UCSD-AML1 (cell line): ENCODE measurements around the gene FAM83D.

Experiments
- DNase-seq: peaks from one replicate; lab custom pipeline; 2025; ENCODE audit not compliant: unreplicated experiment; lab: John Stamatoyannopoulos, UW

Gene FAM83D

DNA sequence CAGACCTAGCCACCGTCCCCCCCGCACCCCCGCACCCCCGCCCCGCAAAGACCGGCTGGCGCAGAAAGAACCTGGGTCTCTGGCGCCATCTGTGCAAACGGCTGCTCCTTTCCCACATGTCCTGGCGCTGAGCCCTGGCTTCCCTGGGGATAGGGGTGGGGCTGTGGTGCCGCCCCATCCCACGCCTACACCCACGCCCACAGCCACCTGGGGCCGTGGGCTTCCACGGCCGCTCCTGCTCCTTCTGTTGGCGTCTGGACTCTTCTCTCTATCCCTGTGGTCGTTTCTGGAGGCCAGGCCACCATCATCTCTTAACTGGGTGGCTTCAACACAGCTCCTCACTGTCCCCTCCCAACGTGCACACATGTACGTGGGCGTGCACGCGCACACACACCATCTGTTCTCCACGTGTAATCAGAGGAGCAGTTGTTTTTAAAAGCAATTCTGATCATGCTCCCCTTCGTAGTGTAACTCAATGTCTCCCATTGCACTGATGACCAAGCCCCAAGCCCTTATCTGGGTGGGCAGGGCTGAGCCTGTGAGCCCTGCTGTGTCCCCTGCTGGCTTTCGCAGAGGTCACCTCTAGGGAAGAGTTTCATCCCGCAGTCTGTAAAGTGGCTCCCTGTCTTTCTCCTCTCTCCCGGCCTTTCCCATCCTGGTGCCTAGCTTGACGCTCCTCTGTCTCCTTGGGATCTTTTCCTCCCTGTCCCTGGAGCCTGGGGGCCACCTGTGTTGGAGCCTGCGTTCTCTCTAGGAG, 31.9 kb upstream of the FAM83D start:
- DNase-seq, result no peak

- DNase-seq, result no peak
Measured at GRCh38 chr20:38895098-38895949, 30.9 kb upstream of the FAM83D start.

DNA sequence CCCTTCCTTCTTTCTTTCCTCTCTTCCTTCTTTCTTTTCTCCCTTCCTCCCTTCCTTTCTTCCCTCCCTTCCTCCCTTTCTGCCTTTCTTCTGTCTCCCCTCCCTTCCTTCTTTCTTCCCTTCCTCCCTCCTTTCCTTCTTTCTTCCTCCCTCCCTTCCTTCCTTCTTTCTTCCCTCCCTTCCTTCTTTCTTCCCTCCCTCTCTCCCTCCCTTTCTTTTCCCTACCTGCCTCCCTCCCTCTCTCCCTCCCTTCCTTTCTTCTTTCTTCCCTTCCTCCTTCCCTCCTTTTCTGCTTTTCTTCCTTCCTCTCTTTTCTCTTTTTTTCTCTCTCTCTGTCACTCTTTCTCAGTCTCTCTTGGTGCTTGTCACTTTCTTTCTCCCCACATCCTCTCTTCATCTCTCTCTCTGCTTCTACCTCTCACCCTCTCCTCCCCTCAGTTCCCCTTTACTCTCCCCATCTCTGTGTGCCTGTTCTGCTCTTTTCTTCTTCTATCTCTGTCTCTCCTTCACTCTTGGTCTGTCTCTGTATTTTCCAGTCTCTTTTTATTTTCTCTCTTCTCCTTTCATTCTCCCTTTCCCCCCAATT, 30.1 kb upstream of the FAM83D start:
- no peak for DNase-seq

DNA sequence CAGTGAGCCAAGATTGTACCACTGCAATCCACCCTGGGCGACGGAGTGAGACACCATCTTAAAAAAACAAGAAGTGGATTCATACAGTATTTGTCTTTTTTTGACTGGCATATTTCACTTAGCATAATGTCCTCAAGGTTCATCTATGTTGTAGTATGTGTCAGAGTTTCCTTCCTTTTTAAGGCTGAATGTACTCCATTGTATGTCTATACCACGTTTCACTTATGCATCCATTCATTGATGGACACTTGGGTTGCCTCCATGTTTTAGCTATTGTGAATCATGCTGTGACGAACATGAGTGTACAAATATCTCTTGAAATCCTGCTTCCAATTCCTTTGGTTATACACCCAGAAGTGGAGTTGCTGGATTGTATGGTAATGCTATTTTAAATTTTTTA, 28.9 kb upstream of the FAM83D start:
- no peak for DNase-seq

- no peak for DNase-seq
Measured at GRCh38 chr20:38900606-38901005, 25.6 kb upstream of the FAM83D start.

DNA sequence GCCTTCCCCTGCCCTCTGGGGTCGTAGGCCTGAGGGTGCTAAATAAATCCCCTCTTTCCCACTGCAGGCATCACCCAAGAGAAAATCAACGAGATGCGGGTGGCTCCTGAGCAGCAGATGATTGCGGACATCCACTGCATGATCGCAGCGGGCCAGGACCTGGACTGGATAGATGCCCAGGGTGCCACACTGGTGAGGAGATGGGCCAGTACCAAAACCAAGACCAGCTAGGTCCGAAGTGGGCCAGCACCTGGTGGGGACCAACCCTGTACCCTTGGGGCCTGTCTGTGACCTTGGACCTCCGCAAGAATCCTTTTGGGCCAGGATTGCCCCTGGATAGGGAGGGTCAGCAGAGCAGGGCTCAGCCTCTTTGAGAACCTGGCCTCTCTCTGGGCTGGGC, 23.6 kb upstream of the FAM83D start:
- no peak for DNase-seq

DNA sequence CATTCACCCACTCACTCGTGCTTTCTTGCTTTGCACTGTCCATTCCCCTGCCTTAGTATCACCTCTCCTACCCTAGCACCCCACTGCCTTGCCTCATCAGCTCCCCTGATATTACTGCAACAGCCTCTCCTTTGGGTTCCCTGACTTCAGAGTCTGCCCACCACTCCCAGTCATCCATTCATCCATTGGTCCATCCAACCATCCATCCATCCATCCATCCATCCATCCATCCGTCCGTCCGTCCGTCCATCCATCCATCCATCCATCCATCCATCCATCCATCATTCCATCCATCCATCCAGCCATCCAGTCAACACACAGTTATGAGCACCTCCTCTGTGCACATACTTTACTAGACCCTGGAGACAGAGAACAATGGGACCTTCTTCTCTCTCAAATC, 22.9 kb upstream of the FAM83D start:
- no peak for DNase-seq

DNA sequence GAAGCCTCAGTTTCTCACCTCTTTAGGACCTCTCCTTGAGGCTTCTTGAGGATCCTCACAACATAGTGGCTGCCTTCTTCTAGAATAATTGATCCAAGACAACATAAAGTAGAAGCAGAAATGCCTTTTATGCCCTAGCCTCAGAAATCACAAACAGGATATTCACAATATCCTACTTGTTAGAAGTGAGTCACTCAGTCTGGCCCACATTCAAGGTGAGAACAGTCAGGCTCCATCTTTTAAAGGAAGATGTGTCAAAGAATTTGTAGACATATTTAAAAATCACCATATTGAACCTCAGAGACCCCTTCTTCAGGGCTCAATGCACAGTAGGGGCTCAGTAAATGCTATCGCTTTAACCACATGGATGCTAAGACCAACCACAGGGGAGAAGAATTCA, 20.8 kb upstream of the FAM83D start:
- no peak for DNase-seq

- no peak for DNase-seq
Measured at GRCh38 chr20:38907918-38908677, 18.1 kb upstream of the FAM83D start.

GRCh38 chr20:38915355-38915754, 10.9 kb upstream of the FAM83D start:
- DNase-seq, result no peak

- no peak for DNase-seq
Measured at GRCh38 chr20:38917657-38918056, 8.6 kb upstream of the FAM83D start.

DNA sequence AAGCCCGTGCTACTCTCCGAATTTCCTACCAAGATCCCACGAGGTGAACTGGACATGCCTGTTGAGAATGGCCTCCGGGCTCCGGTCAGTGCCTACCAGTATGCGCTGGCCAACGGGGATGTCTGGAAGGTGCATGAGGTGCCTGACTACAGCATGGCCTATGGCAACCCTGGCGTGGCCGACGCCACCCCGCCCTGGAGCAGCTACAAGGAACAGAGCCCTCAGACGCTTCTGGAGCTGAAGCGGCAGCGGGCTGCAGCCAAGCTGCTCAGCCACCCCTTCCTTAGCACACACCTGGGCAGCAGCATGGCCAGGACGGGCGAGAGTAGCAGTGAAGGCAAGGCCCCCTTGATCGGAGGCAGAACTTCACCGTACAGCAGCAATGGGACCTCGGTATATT, 8.0 kb upstream of the FAM83D start:
- no peak for DNase-seq

DNA sequence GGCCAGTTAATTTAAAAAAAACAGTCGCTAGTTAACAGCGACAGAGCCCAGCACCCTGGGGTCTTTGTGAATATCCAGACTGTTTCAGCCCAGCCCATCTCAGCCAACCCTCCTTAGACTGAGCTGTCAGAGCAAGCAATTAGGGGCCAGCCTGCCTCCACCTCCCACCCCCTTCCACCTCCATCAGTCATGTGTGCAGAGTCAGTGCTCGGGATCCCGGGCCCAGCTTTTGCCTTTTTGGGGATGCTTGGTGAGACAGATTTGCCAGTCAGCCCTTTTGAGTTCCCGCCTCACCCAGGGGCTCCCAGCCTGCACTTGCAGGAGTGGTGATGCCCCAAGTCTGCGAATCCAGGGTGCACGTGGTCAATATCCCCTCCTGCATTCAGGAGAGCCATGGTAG, 6.5 kb upstream of the FAM83D start:
- DNase-seq, result no peak

DNA sequence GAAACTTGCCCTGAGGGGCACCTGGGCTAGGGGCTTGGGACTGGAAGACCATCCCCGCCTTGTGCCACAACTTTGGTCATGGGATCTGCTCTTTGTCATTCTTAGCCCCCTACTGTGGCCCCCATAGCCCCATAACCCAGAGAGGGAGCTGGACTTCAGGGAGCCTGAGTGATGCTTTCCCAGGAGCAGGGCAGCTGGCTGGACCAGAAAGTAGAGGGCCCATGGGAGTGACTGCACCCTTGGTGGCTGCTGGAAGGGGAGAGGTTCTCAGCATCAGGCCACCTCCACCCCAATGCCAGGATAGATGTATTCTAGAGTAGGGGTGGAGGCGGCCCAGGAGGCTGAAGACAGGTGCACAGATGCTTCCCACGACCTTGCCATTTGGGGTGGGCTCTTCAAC, 5.8 kb upstream of the FAM83D start:
- no peak for DNase-seq

DNA sequence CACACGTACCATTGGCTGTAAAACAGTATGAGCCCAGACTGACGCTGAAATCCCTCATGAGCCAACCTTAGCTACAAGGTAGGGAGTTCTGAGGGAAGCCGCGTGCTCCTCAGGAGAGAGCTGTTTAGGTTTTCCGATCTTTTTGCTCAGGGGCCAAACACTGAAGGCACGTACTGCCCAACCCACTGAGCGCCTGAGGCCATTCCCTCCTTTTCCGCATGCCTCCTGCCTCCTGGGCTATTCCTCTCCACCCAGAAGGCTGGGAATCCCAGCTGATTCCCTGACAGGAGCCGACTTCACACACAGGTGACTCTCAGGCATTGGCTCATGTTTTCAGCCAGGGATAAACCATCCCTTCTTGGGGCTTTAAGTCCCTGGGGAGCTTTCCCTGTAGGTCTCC, 5.4 kb upstream of the FAM83D start:
- DNase-seq, result no peak

DNA sequence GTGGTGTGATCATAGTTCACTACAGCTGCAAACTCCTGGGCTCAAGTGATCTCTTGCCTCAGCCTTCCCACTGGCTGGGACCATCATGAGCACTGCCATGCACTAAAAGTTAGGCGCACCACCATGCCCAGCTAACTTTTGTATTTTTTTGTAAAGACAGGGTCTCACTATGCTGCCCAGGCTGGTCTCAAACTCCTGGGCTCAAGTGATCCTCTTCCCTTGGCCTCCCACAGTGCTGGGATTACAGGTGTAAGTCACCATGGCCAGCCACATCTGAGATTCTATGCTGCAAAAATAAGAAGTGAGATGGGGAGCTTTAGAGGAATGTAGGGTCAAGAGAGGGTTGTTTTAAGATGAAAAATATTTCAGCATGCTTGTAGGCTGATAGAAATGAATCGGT, 1.5 kb upstream of the FAM83D start:
- no peak for DNase-seq

DNA sequence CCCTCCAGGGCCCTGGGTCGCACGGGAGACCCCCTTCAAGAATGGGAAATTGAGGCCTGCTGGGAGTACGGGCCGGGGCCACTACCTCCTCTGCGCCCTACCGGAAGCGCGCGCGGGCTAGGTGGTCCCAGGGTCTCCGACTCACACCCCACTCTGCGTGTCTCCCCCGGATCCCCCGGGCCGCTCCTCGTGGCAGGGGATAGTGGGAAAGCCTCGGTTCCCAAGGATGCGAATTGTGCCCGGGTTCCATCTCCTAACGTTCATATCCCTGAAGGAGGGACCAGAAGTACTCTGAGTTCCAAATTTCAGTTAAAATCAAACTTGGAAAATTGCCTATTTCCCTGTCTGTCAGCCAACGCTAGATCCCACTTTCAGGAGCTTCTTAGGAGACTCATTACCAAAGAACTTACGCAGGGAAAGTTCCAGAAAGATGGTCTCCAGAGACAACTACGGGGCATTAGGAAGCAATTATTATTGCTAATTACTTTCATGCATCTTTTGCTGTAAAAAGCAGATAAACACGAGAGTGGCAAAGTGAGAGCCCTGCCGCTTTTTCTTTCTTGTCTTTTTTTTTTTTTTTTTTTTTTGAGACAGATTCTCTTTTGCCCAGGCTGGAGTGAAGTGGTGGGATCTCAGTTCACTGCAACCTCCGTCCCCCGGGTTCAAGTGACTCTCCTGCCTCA, 858 bp downstream of the FAM83D start:
- no peak for DNase-seq

DNA sequence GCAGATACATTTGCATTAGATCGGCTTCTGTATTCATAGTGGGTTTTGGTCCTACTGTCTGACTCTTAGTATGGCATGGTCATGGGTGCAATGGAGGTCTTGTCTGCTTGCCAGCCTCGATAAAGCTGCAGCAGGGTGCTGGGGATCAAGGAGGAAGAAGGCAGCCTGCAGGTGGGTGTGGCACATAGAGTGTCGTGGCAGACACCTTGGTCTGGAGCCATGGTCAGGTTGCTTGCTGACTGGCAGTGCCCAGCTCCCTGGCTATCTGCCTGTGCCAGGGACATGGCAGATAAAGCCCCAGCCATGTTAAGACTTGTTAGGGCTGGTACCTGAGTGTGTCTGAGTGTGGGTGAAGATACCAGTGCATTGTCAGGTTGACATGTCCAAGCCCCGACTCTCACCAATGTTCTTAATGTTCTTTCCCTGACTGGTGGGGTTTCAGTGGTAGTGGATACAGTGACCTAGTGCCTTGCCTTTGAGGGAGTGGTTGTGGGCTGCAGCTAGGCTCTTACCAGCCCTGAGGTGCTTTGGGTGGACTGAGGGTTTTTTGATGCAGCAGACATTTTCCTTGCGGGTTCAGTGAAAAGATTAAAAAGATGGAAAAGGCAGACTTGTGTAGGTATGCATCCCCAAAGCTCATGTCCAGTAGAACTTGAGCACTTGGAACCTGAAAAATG, 1.8 kb downstream of the FAM83D start:
- DNase-seq, result no peak

GRCh38 chr20:38930242-38930569, 4.0 kb downstream of the FAM83D start:
- no peak for DNase-seq

DNA sequence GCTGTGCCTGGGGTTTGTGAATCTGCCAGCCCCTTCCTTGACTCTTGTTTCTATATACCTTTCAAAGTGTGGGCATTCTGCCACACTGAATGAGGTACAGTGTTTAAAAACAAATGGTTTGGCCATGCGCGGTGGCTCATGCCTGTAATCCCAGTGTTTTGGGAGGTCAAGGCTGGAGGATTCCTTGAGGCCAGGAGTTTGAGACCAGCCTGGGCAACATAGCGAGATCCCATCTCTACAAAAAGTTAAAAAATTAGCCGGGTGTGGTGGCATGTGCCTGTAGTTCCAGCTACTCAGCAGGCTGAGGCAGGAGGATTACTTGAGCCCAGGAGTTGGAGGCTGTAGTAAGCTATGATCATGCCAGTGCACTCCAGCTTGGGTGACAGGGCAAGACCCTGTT, 5.8 kb downstream of the FAM83D start:
- no peak for DNase-seq
